Keratinocyte (primary cell): ENCODE results near the gene C20orf144. TPM values are rescaled to one million over a fixed set of nuclear protein-coding genes. Genes with fewer than 3 reads are reported as not detected.

Source experiments
- DNase-seq: peaks from one replicate; pipeline ENCODE4 v3.0.0-alpha.2; 2011; ENCODE audit warnings: low read depth, missing footprints, low spot score
- FAIRE-seq: peaks from 2 replicates; lab custom pipeline; 2011; peaks lifted over from hg19 to GRCh38; lab: Jason Lieb, UNC
- H2AFZ ChIP-seq: 2 replicates; pipeline ENCODE4 v1.6.0; 2012; ENCODE audit warnings: low read length, control low read depth, inconsistent platforms; ENCODE audit not compliant: control insufficient read depth
- H3K27ac ChIP-seq: 2 replicates; pipeline ENCODE4 v1.5.1; 2011; ENCODE audit warnings: low read length; ENCODE audit not compliant: control insufficient read depth, insufficient read depth
- H3K27me3 ChIP-seq: 3 replicates; pipeline ENCODE4 v1.6.0; 2011; ENCODE audit warnings: low read length; ENCODE audit not compliant: control insufficient read depth, insufficient read depth; ENCODE audit errors: extremely low read depth
- H3K36me3 ChIP-seq, 2 experiments: 2 replicates in 1 of 2; 3 replicates in 1 of 2; pipeline ENCODE4 v1.5.1; 2011; ENCODE audit warnings: low read length in 2 of 2, mild to moderate bottlenecking in 1 of 2; ENCODE audit not compliant: control insufficient read depth in 2 of 2, insufficient read depth in 2 of 2; ENCODE audit errors: extremely low read depth in 1 of 2
- H3K4me1 ChIP-seq: 3 replicates; pipeline ENCODE4 v1.5.1; 2011; ENCODE audit warnings: low read length; ENCODE audit not compliant: control insufficient read depth, insufficient read depth; ENCODE audit errors: extremely low read depth
- H3K4me2 ChIP-seq: 3 replicates; pipeline ENCODE4 v1.6.0; 2011; ENCODE audit warnings: low read depth, low read length; ENCODE audit not compliant: control insufficient read depth, insufficient read depth; ENCODE audit errors: extremely low read depth
- H3K4me3 ChIP-seq, 3 experiments: fragments of 200-600 bp in 1 of 3; sonication (generic) in 1 of 3; 2 replicates in 2 of 3; 3 replicates in 1 of 3; pipeline ENCODE4 v1.5.1; 2011 to 2016; ENCODE audit warnings: low read length in 3 of 3, mild to moderate bottlenecking in 3 of 3, control low read depth in 2 of 3, inconsistent platforms in 1 of 3, low read depth in 1 of 3, mixed read lengths in 1 of 3, mixed run types in 1 of 3, moderate library complexity in 1 of 3; ENCODE audit not compliant: control insufficient read depth in 2 of 3, insufficient read depth in 2 of 3; ENCODE audit errors: extremely low read depth in 1 of 3
- H3K79me2 ChIP-seq: 2 replicates; pipeline ENCODE4 v1.6.0; 2012; ENCODE audit warnings: low read length; ENCODE audit not compliant: control insufficient read depth, insufficient read depth
- H3K9ac ChIP-seq: 3 replicates; pipeline ENCODE4 v1.6.0; 2011; ENCODE audit warnings: low read length; ENCODE audit not compliant: control insufficient read depth, insufficient read depth; ENCODE audit errors: extremely low read depth
- H3K9me1 ChIP-seq: 3 replicates; pipeline ENCODE4 v1.6.0; 2011; ENCODE audit warnings: low read length; ENCODE audit not compliant: control insufficient read depth, insufficient read depth; ENCODE audit errors: extremely low read depth
- H3K9me3 ChIP-seq: 2 replicates; pipeline ENCODE4 v1.5.1; 2012; ENCODE audit warnings: low read depth, low read length; ENCODE audit not compliant: control insufficient read depth
- H4K20me1 ChIP-seq: 3 replicates; pipeline ENCODE4 v1.6.0; 2011; ENCODE audit warnings: low read length; ENCODE audit not compliant: control insufficient read depth, insufficient read depth; ENCODE audit errors: extremely low read depth
- EZH2 ChIP-seq: IDR thresholded peaks from one replicate; pipeline ENCODE4 v1.6.1; 2012; ENCODE audit warnings: inconsistent platforms, mild to moderate bottlenecking, low read length, moderate library complexity
- dilution Hi-C: fragments of 300-500 bp; cut with MboI; formaldehyde crosslinking; loops from one replicate; pipeline ENCODE4 v1.7.0; 2020; ENCODE audit warnings: low sequenced_read_pairs; ENCODE audit not compliant: extremely low pct_ligation_motif_present
- polyA plus RNA-seq, 5 experiments: library from polyadenylated mRNA; depleted of rRNA in 3 of 5; stranded (reverse) in 3 of 5; stranded (forward) in 1 of 5; unstranded in 1 of 5; fragments of >200 nt; gene quantifications; 1 replicate in 1 of 5; 2 replicates in 3 of 5; 3 replicates in 1 of 5; pipeline versions ENCODE4 v1.2.1 to v1.2.3, GENCODE V29; 2011 to 2012; ENCODE audit warnings: missing spikeins in 2 of 5, low read depth in 1 of 5, low replicate concordance in 1 of 5
- TF ChIP-seq, protein P1 (sequence below), 3 experiments: IDR thresholded peaks in 1 of 3; conservative IDR thresholded peaks in 1 of 3; optimal IDR thresholded peaks in 1 of 3; 2 replicates in 2 of 3; 3 replicates in 1 of 3; pipeline versions ENCODE3 to v1.5.1; 2011; ENCODE audit warnings: low read length in 3 of 3, mild to moderate bottlenecking in 3 of 3, moderate library complexity in 2 of 3, control low read depth in 1 of 3, inconsistent platforms in 1 of 3; ENCODE audit not compliant: insufficient read depth in 2 of 3; ENCODE audit errors: extremely low read depth in 1 of 3

C20orf144 gene
- polyA plus RNA-seq, 1 donor (not counting 4 experiments of a cell fraction or from before 2014, with no cell fraction given), result 0.03 TPM

DNA sequence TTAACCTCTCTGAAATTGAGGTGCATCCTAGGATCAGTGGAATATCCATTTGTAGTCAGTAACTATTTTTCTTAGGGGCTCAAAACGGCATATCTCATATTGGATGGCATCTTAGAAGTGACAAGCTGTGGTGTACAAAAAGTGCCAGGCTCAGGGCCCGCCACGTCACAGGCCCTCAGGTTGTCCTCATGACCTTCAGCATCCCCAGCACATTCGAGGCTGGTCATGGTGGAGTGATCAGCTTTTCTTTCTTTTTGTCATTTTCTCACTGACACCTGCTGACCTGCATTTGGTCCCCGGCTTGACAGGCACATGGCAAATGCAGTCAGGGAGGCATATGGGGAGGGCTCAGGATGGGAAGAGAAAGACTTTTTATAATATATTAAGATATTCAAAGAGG lies 31.2 kb downstream of the C20orf144 start:
- no peak for TF ChIP-seq EZH2
- TF ChIP-seq, protein P1, sequence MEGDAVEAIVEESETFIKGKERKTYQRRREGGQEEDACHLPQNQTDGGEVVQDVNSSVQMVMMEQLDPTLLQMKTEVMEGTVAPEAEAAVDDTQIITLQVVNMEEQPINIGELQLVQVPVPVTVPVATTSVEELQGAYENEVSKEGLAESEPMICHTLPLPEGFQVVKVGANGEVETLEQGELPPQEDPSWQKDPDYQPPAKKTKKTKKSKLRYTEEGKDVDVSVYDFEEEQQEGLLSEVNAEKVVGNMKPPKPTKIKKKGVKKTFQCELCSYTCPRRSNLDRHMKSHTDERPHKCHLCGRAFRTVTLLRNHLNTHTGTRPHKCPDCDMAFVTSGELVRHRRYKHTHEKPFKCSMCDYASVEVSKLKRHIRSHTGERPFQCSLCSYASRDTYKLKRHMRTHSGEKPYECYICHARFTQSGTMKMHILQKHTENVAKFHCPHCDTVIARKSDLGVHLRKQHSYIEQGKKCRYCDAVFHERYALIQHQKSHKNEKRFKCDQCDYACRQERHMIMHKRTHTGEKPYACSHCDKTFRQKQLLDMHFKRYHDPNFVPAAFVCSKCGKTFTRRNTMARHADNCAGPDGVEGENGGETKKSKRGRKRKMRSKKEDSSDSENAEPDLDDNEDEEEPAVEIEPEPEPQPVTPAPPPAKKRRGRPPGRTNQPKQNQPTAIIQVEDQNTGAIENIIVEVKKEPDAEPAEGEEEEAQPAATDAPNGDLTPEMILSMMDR (optimal IDR thresholded peaks at IDR 0.05 in 1 of 3, IDR thresholded peaks at IDR 0.05 in 1 of 3, conservative IDR thresholded peaks at IDR 0.05 in 1 of 3; ENCODE audit: extremely low read depth in 1 of 3, insufficient read depth in 2 of 3, low read length in 3 of 3), result no peak
- DNase-seq, result no peak
- Histone ChIP-seq H3K4me3 (no peak overlapping the region), H3K79me2 (no peaks in the 10 kb centered on the region), H3K9me1 (no peaks in the 10 kb centered on the region), H4K20me1 (no peaks in the 10 kb centered on the region), H3K27me3 (no peaks in the 10 kb centered on the region), H2AFZ (no peak overlapping the region), H3K4me1 (no peaks in the 10 kb centered on the region), H3K4me2 (no peak overlapping the region), H3K9me3 (no peaks in the 10 kb centered on the region), H3K27ac (no peak overlapping the region), H3K9ac (no peak overlapping the region), H3K36me3 (no peaks in the 10 kb centered on the region)
- dilution Hi-C loops, result no loop called here
- FAIRE-seq, result no peak

DNA sequence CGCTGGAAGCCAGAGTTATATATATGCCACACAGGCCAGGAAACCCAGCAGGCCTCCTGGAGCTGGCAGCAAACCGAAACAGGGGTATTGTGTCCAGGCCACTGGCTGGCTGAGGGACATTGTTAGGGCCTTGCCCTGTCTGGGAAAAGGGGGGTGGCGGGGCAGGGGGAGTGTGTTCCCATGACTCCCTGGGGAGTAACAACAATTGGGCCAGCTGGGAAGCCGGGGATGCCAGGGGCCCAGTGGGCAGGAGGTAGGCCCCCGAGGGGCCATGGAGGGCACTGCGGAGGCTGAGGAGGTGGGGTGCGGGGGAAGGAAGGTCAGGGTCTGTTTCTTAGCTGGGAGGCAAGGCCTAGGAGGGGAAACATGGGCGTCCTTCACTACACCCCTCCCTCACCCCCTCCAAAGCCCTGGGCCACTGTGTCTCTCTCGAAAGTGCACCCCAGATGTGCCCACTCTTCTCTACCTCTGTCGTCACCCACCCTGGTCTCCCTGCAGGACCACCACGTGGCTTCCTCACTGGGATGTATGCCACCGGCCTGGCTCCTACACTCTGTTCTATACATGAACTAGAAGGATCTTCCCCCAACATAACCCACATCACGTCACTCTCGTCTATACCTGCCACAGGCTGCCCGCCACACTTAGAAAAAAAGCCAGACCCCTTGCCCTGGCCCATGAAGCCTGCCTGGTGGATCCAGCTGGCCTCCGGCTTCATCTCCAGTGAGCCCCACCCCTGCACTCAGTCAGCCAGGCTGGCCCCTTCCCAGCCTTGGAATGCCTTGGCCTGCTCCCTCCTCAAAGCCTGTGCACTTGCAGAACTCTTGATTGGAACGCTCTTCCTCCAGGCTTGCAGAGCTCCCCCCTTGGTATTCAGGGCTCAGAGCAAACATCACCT lies 31.9 kb downstream of the C20orf144 start:
- FAIRE-seq (no peak), DNase-seq (no peak)
- no peaks in the 10 kb centered on the region for H3K9me3 ChIP-seq
- H3K9ac ChIP-seq, result no peak overlapping the region
- no peak overlapping the region for H3K4me2 ChIP-seq
- no peaks in the 10 kb centered on the region for H3K79me2 ChIP-seq
- H3K4me1 ChIP-seq, result no peaks in the 10 kb centered on the region
- no peak for TF ChIP-seq EZH2
- TF ChIP-seq, protein P1 (optimal IDR thresholded peaks at IDR 0.05 in 1 of 3, IDR thresholded peaks at IDR 0.05 in 1 of 3, conservative IDR thresholded peaks at IDR 0.05 in 1 of 3; ENCODE audit: extremely low read depth in 1 of 3, insufficient read depth in 2 of 3, low read length in 3 of 3), result no peak
- no peak overlapping the region for H3K4me3 ChIP-seq
- dilution Hi-C loops, result no loop called here
- H3K27ac ChIP-seq, result no peak overlapping the region
- H4K20me1 ChIP-seq, result no peaks in the 10 kb centered on the region
- H2AFZ ChIP-seq, result no peak overlapping the region
- H3K27me3 ChIP-seq, result no peaks in the 10 kb centered on the region
- H3K9me1 ChIP-seq, result no peaks in the 10 kb centered on the region
- no peaks in the 10 kb centered on the region for H3K36me3 ChIP-seq
